Measurements from ENCODE around the gene BICD2. TPM values are rescaled to one million over a fixed set of nuclear protein-coding genes. Genes with fewer than 3 reads are reported as not detected.

The BICD2 gene
- total and polyA plus RNA-seq, 2 of the 13 experiments (the other 11 are each of a cell fraction or from before 2014, with no cell fraction given): 5.1 to 17.4 TPM

- TF ChIP-seq, protein P1, sequence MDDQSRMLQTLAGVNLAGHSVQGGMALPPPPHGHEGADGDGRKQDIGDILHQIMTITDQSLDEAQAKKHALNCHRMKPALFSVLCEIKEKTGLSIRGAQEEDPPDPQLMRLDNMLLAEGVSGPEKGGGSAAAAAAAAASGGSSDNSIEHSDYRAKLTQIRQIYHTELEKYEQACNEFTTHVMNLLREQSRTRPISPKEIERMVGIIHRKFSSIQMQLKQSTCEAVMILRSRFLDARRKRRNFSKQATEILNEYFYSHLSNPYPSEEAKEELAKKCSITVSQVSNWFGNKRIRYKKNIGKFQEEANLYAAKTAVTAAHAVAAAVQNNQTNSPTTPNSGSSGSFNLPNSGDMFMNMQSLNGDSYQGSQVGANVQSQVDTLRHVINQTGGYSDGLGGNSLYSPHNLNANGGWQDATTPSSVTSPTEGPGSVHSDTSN (CRISPR knock-in tag; IDR thresholded peaks at IDR 0.05; ENCODE audit: borderline replicate concordance): no peak
- TF ChIP-seq ZSCAN20 (CRISPR knock-in tag; IDR thresholded peaks at IDR 0.05; ENCODE audit: borderline replicate concordance) (no peak), CC2D1A (CRISPR knock-in tag; IDR thresholded peaks at IDR 0.05) (no peak), ZFYVE20 (CRISPR knock-in tag; IDR thresholded peaks at IDR 0.05; ENCODE audit: borderline replicate concordance, low read depth) (0 out of 2 replicates have a peak, but pooled peaks have one; percentile 38), ELF4 (CRISPR knock-in tag; IDR thresholded peaks at IDR 0.05; ENCODE audit: borderline replicate concordance) (peak; percentile 98), GFI1 (CRISPR knock-in tag; IDR thresholded peaks at IDR 0.05; ENCODE audit: borderline replicate concordance) (no peak), KIAA2018 (CRISPR knock-in tag; IDR thresholded peaks at IDR 0.05; ENCODE audit: borderline replicate concordance) (no peak), TARDBP (CRISPR knock-in tag; IDR thresholded peaks at IDR 0.05) (peak; percentile 41; the same call in 1 of the 2 replicates), SP5 (CRISPR knock-in tag; IDR thresholded peaks at IDR 0.05; ENCODE audit: borderline replicate concordance, low read depth) (peak; percentile 77), SIX4 (CRISPR knock-in tag; IDR thresholded peaks at IDR 0.05) (no peak)
- TF ChIP-seq, protein P2, sequence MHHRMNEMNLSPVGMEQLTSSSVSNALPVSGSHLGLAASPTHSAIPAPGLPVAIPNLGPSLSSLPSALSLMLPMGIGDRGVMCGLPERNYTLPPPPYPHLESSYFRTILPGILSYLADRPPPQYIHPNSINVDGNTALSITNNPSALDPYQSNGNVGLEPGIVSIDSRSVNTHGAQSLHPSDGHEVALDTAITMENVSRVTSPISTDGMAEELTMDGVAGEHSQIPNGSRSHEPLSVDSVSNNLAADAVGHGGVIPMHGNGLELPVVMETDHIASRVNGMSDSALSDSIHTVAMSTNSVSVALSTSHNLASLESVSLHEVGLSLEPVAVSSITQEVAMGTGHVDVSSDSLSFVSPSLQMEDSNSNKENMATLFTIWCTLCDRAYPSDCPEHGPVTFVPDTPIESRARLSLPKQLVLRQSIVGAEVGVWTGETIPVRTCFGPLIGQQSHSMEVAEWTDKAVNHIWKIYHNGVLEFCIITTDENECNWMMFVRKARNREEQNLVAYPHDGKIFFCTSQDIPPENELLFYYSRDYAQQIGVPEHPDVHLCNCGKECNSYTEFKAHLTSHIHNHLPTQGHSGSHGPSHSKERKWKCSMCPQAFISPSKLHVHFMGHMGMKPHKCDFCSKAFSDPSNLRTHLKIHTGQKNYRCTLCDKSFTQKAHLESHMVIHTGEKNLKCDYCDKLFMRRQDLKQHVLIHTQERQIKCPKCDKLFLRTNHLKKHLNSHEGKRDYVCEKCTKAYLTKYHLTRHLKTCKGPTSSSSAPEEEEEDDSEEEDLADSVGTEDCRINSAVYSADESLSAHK (CRISPR knock-in tag; IDR thresholded peaks at IDR 0.05; ENCODE audit: borderline replicate concordance): no peak
- TF ChIP-seq, protein P3, sequence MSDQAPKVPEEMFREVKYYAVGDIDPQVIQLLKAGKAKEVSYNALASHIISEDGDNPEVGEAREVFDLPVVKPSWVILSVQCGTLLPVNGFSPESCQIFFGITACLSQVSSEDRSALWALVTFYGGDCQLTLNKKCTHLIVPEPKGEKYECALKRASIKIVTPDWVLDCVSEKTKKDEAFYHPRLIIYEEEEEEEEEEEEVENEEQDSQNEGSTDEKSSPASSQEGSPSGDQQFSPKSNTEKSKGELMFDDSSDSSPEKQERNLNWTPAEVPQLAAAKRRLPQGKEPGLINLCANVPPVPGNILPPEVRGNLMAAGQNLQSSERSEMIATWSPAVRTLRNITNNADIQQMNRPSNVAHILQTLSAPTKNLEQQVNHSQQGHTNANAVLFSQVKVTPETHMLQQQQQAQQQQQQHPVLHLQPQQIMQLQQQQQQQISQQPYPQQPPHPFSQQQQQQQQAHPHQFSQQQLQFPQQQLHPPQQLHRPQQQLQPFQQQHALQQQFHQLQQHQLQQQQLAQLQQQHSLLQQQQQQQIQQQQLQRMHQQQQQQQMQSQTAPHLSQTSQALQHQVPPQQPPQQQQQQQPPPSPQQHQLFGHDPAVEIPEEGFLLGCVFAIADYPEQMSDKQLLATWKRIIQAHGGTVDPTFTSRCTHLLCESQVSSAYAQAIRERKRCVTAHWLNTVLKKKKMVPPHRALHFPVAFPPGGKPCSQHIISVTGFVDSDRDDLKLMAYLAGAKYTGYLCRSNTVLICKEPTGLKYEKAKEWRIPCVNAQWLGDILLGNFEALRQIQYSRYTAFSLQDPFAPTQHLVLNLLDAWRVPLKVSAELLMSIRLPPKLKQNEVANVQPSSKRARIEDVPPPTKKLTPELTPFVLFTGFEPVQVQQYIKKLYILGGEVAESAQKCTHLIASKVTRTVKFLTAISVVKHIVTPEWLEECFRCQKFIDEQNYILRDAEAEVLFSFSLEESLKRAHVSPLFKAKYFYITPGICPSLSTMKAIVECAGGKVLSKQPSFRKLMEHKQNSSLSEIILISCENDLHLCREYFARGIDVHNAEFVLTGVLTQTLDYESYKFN (CRISPR knock-in tag; conservative IDR thresholded peaks at IDR 0.05): no peak; the same call in none of the 2 replicates
Measured at GRCh38 chr9:92669890-92670708, 94.5 kb downstream of the BICD2 start, which contains the start of gene IPPK (continued).

Measured in HepG2 (cell line).